ENCODE results near the gene ACACA. TPM values are rescaled to one million over a fixed set of nuclear protein-coding genes. Genes with fewer than 3 reads are reported as not detected.

Gene ACACA
- total and polyA plus RNA-seq, 2 experiments from 2014 or later = 59.6 to 164 TPM

- TF ChIP-seq ETS1 (IDR thresholded peaks at IDR 0.05) (no peak), EZH2 (IDR thresholded peaks at IDR 0.05; ENCODE audit: low read depth, unreplicated experiment) (no peak)
These were observed 206.1 kb downstream of the ACACA start (continued) for GRCh38 chr17:37200497-37200896.

- Histone ChIP-seq H3K27ac (ENCODE audit: low read depth) (no peak overlapping the region), H3K4me2 (no peak overlapping the region), H3K79me2 (replicated peaks; ENCODE audit: insufficient read depth) (no peaks in the 10 kb centered on the region), H4K20me1 (replicated peaks; ENCODE audit: insufficient read depth) (0 out of 2 replicates have a peak, but pooled peaks cover 4% of the 10 kb centered on the region), H3K9me2 (ENCODE audit: insufficient read depth) (no peaks in the 10 kb centered on the region), H3K4me3 (no peak overlapping the region), H3K27me3 (ENCODE audit: insufficient read depth) (no peaks in the 10 kb centered on the region), H3K4me1 (ENCODE audit: insufficient read depth) (peaks cover 17% of the 10 kb centered on the region), H2AFZ (no peak overlapping the region), H3F3A (replicated peaks; ENCODE audit: low read depth) (no peaks in the 10 kb centered on the region), H3K36me3 (ENCODE audit: insufficient read depth) (0 out of 2 replicates have a peak, but pooled peaks cover 3% of the 10 kb centered on the region)
- no peak for TF ChIP-seq POLR2AphosphoS5 (IDR thresholded peaks at IDR 0.05; ENCODE audit: low read depth)
- no peak for TF ChIP-seq REST (IDR thresholded peaks at IDR 0.05; ENCODE audit: unreplicated experiment)
- no peak for TF ChIP-seq ZNF331 (CRISPR knock-in tag; IDR thresholded peaks at IDR 0.05; ENCODE audit: low read depth)
- TF ChIP-seq CTCF (conservative IDR thresholded peaks at IDR 0.05; ENCODE audit: low read depth in 2 of 2) = no peak
- TF ChIP-seq CREB1 (CRISPR knock-in tag; IDR thresholded peaks at IDR 0.05; ENCODE audit: low read depth) = no peak
- no peak for TF ChIP-seq EZH2 (IDR thresholded peaks at IDR 0.05; ENCODE audit: low read depth, unreplicated experiment)
- TF ChIP-seq ZNF462 (CRISPR knock-in tag; IDR thresholded peaks at IDR 0.05) = no peak
- DNase-seq (ENCODE audit: low spot score) = no peak
- H3K9me3 Mint-ChIP-seq = no peaks in the 10 kb centered on the region
- no peaks in the 10 kb centered on the region for H3K27me3 Mint-ChIP-seq (ENCODE audit: insufficient read depth, low read depth, poor library complexity)
- no peak overlapping the region for H3K4me3 Mint-ChIP-seq
- no peak overlapping the region for H3K27ac Mint-ChIP-seq
- H3K36me3 Mint-ChIP-seq (ENCODE audit: low read depth) = peaks cover 16% of the 10 kb centered on the region; the same call in 2 of the 3 replicates
- peaks cover 16% of the 10 kb centered on the region; the same call in 2 of the 3 replicates for H3K4me1 Mint-ChIP-seq
- no peak for ATAC-seq
These were observed 209.3 kb downstream of the ACACA start for GRCh38 chr17:37197336-37197735.

Data from GM23338 (cell line).